Progenitor cell of endocrine pancreas (in vitro differentiated cells): ENCODE results near the gene THSD4. TPM values are rescaled to one million over a fixed set of nuclear protein-coding genes. Genes with fewer than 3 reads are reported as not detected.
"Not testable (repeated sequence)": the region's sequence is repeated elsewhere in the genome, so short reads cannot be mapped to it uniquely, and the experiment has no call there.

ENCODE experiments used
- DNase-seq: peaks from one replicate; pipeline ENCODE4 v3.0.0; 2021; ENCODE audit warnings: low spot score; ENCODE audit not compliant: unreplicated experiment
- H3K27ac Mint-ChIP-seq: 2 replicates; pipeline ENCODE4 v1.8.0; 2021; ENCODE audit warnings: mild to moderate bottlenecking, moderate library complexity, mixed read lengths
- H3K27me3 Mint-ChIP-seq: 2 replicates; pipeline ENCODE4 v1.8.0; 2021; ENCODE audit warnings: mixed read lengths
- H3K36me3 Mint-ChIP-seq: 2 replicates; pipeline ENCODE4 v1.8.0; 2022; ENCODE audit warnings: mixed read lengths; ENCODE audit not compliant: insufficient read depth
- H3K4me1 Mint-ChIP-seq: 2 replicates; pipeline ENCODE4 v1.8.0; 2021; ENCODE audit warnings: low read depth, mixed read lengths
- H3K4me3 Mint-ChIP-seq: 2 replicates; pipeline ENCODE4 v1.8.0; 2021; ENCODE audit warnings: low read depth, mild to moderate bottlenecking, moderate library complexity, mixed read lengths
- H3K9me3 Mint-ChIP-seq: 2 replicates; pipeline ENCODE4 v1.8.0; 2021; ENCODE audit warnings: low read depth, mixed read lengths
- total RNA-seq: library from RNA; stranded (reverse); gene quantifications from 2 replicates; pipeline ENCODE4 v1.2.1, GENCODE V29; 2021
- TF ChIP-seq, protein P1 (sequence below): fragments of 200-600 bp; sonication (generic); IDR thresholded peaks from one replicate; pipeline ENCODE4 v1.5.0; 2021; ENCODE audit warnings: antibody characterized with exemption, mild to moderate bottlenecking; ENCODE audit not compliant: unreplicated experiment

The THSD4 gene
- total RNA-seq, 1 donor from 2014 or later: 6.8 TPM

DNA sequence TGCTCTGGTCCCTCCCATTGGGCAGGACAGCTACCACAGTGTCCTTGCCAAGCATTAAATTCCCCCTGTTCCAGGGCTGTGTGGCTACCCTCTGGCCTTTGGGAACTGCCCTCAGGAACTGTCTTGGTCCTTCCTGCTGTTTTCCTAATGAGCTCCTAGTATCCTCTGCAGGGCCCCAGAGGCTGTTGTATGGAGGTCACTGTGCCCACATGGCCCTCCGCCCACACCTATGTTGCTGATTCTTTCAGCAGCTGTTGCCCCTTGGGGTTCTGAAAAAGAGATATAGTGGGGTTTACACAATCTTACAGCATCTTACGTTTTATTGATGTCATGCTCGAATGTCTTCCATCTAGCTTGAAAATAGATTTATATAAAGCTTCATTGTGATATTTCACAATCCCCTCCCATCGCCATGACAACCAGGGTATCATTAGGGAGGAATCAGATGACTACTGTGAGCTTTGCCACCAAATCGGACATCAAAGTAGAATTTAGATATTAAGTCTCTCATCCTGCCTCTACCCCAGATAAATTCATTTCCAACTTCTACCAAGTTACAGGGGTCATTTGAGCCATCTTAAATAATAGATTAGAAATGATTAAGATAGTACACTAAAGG lies 598.0 kb downstream of the THSD4 start:
- no peak overlapping the region for H3K4me3 Mint-ChIP-seq
- no peaks in the 10 kb centered on the region for H3K4me1 Mint-ChIP-seq
- H3K27ac Mint-ChIP-seq: no peak overlapping the region
- no peaks in the 10 kb centered on the region for H3K36me3 Mint-ChIP-seq
- TF ChIP-seq, protein P1, sequence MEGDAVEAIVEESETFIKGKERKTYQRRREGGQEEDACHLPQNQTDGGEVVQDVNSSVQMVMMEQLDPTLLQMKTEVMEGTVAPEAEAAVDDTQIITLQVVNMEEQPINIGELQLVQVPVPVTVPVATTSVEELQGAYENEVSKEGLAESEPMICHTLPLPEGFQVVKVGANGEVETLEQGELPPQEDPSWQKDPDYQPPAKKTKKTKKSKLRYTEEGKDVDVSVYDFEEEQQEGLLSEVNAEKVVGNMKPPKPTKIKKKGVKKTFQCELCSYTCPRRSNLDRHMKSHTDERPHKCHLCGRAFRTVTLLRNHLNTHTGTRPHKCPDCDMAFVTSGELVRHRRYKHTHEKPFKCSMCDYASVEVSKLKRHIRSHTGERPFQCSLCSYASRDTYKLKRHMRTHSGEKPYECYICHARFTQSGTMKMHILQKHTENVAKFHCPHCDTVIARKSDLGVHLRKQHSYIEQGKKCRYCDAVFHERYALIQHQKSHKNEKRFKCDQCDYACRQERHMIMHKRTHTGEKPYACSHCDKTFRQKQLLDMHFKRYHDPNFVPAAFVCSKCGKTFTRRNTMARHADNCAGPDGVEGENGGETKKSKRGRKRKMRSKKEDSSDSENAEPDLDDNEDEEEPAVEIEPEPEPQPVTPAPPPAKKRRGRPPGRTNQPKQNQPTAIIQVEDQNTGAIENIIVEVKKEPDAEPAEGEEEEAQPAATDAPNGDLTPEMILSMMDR: no peak
- peaks cover 4% of the 10 kb centered on the region for H3K27me3 Mint-ChIP-seq
- DNase-seq: no peak
- H3K9me3 Mint-ChIP-seq: no peaks in the 10 kb centered on the region

DNA sequence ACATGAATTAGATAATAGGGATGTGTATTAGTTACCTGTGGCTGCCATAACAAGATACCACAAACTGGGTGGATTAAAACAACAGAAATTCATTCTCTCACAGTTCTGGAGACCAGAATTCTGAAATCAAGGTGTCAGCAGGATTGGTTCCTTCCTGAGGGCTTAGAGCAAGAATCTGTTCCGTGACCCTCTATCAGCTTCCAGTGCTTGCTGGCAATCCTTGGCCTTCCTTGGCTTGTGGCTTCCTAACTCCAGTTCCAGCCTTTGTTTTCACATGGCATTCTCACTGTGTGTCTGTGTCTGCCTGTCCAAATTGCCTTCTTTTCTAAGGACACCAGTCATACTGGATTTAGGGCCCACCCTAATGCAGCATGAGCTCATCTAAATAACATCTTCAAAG lies 600.6 kb downstream of the THSD4 start:
- Mint-ChIP-seq H3K36me3 (no peaks in the 10 kb centered on the region), H3K27me3 (peaks cover 3% of the 10 kb centered on the region), H3K4me3 (no peak overlapping the region), H3K9me3 (no peaks in the 10 kb centered on the region), H3K27ac (no peak overlapping the region), H3K4me1 (no peaks in the 10 kb centered on the region)
- TF ChIP-seq, protein P1: no peak
- DNase-seq: no peak

DNA sequence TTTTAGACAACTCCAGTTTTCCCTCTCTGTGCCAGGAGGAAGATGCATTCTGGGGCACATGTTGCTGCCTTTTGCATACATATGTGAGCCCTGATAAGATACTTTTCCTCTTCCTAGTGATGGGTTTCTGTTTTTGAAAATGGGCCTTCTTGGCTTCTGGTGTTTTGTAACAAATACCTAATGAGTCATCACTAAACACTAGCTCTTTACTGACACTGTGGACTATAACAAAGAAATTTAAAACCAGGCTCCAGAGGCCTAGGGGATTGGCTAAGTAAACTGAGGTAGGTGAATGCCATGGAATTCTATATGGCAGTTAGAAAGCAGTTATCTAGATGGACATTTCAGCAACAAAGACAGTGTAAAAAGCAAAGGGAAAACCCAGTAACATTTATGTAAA lies 601.7 kb downstream of the THSD4 start:
- Mint-ChIP-seq H3K9me3 (no peaks in the 10 kb centered on the region), H3K27ac (no peak overlapping the region), H3K36me3 (no peaks in the 10 kb centered on the region), H3K27me3 (peaks cover 3% of the 10 kb centered on the region), H3K4me1 (no peaks in the 10 kb centered on the region), H3K4me3 (no peak overlapping the region)
- TF ChIP-seq, protein P1: no peak
- no peak for DNase-seq

DNA sequence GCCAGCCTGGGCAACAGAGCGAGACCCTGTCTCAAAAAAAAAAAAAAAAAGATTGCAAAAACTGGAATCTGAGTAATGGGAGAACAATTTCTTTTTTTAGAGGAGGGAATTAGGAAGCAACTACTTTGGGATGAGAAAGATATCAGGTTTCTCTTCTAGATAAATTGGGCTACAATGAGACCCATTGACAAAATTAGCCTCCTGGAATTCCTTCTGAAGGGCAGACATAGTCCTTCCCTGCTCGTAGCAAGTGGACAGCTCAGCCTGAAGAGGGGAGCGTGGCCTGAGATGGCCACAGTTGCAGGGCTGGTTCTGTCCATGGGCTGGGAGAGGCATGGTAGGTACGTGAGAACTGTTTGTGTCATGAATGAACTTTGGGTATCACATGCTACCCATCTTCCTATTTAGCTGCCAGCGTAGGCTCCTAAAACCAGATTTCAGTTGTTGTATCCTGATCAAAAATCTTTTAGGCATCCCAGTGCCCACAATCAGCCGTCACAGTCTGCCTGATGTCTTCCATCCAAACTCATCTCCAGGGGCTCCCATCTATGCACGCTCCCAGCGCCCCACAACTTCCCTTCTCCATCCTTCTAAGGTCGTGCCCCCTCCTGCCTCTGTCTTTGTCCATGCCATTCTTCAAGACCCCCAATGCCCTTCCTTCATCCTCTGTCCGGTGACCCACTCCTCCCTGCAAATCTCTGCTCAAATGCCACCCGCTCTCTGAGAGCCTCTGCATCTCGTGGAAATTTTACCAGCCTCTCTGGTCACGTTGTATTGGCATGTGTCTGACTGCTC lies 603.0 kb downstream of the THSD4 start:
- Mint-ChIP-seq H3K9me3 (no peaks in the 10 kb centered on the region), H3K36me3 (no peaks in the 10 kb centered on the region), H3K4me3 (no peak overlapping the region), H3K27me3 (peaks cover 3% of the 10 kb centered on the region), H3K4me1 (peaks cover under 1% of the 10 kb centered on the region), H3K27ac (no peak overlapping the region)
- no peak for DNase-seq
- TF ChIP-seq, protein P1: no peak

DNA sequence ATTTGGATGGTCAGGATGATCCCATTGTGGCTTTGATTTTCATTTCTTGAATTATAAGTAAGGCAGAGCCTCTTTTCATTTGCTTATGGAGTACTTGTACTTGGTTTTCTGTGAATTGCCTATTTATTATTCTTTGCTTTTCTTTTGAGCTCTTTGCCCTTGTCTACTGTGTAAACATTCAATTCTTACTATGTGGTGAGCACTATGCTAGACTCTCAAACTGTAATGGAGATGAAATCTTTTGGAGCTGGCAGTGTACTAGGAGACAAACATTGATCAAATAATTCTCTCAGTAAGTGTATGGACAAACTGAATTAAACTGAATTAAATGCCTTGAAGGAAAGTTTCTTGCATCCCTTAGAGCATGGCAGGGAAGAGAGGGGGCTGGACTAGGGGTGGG lies 608.1 kb downstream of the THSD4 start:
- Mint-ChIP-seq H3K4me1 (peaks cover 3% of the 10 kb centered on the region), H3K4me3 (no peak overlapping the region), H3K27me3 (peaks cover 7% of the 10 kb centered on the region), H3K9me3 (no peaks in the 10 kb centered on the region), H3K36me3 (no peaks in the 10 kb centered on the region), H3K27ac (no peak overlapping the region)
- TF ChIP-seq, protein P1: no peak
- no peak for DNase-seq

DNA sequence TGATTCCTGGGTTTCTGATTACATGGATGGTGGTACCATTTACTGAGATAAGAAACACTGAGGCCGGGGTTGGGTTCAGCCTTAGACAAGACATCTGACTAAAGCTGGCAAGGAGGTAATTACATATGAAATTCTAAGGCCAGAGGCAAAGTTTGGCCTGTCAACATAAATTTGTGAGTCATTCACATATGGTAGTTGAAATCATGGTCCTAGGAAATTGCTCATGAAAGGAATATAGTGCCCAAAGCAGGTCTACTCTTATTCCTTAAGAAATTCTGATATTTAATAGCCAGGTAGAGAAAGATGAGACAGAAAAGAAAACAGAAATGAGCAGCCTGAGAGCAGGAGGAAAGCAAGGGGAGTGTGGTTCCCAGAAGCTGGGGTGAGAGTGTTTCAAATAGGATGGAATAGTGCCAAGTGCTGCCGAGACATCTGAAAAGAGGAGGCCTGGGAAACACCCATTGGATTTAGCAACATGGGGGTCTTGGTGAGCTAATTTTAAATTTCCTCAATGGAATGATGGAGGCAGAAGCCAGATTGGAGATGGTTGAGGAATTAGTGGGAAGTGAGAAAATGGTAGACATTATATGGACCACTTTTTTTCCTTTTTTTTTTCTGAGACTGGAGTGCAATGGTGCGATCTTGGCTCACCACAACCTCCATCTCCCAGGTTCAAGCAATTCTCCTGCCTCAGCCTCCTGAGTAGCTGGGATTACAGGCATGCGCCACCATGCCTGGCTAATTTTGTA lies 610.1 kb downstream of the THSD4 start:
- DNase-seq, H3K27ac Mint-ChIP-seq, H3K4me3 Mint-ChIP-seq, H3K27me3 Mint-ChIP-seq, H3K36me3 Mint-ChIP-seq, H3K9me3 Mint-ChIP-seq, H3K4me1 Mint-ChIP-seq: not testable (repeated sequence)
